Colon (tissue), 2 donors: ENCODE measurements around the gene POLR1F.

ENCODE experiments used
- FAIRE-seq: peaks from 2 replicates; lab custom pipeline; 2012; peaks lifted over from hg19 to GRCh38; lab: Jason Lieb, UNC
- donor health status: control.
- donor health status: control.

POLR1F gene

GRCh38 chr7:19675816-19676215 lies 33.0 kb downstream of the POLR1F start:
- no peak for FAIRE-seq

DNA sequence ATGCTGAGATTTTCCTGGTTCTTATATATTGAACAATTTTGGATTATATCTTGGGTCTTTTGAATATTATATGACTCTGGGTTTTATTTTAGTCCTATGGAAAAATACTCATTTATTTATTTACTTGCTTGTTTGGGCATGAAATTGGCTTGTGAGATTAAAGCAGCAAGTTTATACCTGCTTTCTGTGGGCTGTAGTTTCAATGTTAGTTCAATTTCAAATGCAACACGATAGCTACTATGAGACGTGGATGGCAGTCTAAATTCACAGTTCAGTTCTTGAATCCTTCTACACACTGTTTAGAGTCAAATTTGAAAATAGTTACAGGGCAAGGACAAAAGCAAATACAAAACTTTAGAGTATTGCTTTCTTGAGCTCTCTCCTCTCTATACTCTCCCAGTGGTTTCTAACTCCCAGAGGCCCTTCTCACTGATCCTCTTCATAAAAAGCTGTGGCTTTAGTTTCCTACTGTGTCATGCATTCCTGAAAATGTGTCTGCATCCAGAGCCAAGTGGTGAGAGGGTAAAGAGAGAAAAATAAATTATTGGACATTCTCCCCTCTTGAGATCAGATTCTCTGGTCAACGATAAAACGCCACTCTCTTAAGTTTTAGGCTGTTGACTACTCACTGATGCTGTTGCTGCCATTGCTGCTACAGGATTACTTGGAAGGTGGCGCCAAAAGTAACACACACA lies 34.4 kb downstream of the POLR1F start:
- FAIRE-seq, result no peak

GRCh38 chr7:19670806-19671205 lies 38.0 kb downstream of the POLR1F start:
- no peak for FAIRE-seq

- peak; percentile 78 for FAIRE-seq
These were observed 43.3 kb downstream of the POLR1F start for GRCh38 chr7:19665399-19666008.

DNA sequence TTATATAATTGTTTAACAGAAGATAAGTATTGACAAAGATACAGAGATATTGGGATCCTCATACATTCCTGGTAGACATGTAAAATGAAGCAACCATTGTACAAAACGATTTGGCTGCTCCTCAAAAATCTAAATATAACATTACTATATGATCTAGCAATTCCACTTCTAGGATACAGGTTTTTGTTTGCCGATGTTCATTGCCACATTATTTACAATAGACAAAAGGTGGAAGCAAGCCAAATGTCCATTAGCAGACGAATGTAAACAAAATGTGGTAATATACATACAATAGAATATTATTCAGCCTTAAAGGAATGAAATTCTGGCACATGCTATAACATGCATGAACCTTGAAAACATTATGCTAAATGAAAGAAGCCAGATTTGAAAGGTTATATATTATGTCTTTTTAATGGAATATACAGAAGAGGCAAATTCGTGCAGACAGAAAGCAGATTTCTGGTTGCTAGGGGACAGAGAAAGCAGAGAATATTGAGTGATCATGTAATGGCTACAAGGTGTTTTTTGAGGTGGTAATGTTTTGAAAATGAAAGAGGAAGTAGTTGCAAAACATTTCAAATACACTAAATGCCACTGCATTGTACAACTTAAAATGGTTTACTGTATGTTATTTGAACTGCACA lies 44.9 kb downstream of the POLR1F start:
- no peak for FAIRE-seq

- no peak for FAIRE-seq
These were observed 60.0 kb downstream of the POLR1F start for GRCh38 chr7:19648791-19649190.
